Heart right ventricle (tissue), 16 donors: Measurements from ENCODE around the gene FREM2. TPM values are rescaled to one million over a fixed set of nuclear protein-coding genes. Genes with fewer than 3 reads are reported as not detected.

Source experiments
- ATAC-seq, 8 donors: fragments of 200-7000 bp; cut with Tn5 transposase; one replicate each; pipeline ENCODE4 v1.9.1; 2020; ENCODE audit warnings: mild to moderate bottlenecking in 8 of 8, moderate library complexity in 8 of 8, moderate number of reproducible peaks in 1 of 8
- DNase-seq, 2 donors: peaks; one replicate each; pipeline ENCODE4 v3.0.0-alpha.2; 2020
- H3K27ac ChIP-seq, 10 donors: fragments of 200-600 bp; sonication (generic) in 2 of 10; one replicate each; pipeline versions ENCODE4 v1.5.0 to v1.8.0; 2020 to 2022; ENCODE audit warnings: mild to moderate bottlenecking in 3 of 10
- H3K27me3 ChIP-seq, 7 donors: fragments of 200-600 bp; one replicate each; pipeline ENCODE4 v1.8.0; 2021 to 2022; ENCODE audit warnings: mild to moderate bottlenecking in 2 of 7
- H3K36me3 ChIP-seq, 9 donors: fragments of 200-600 bp; sonication (generic) in 1 of 9; one replicate each; pipeline versions ENCODE4 v1.5.0 to v1.8.0; 2020 to 2022; ENCODE audit warnings: mild to moderate bottlenecking in 2 of 9
- H3K4me1 ChIP-seq, 9 donors: fragments of 200-600 bp; sonication (generic) in 1 of 9; one replicate each; pipeline versions ENCODE4 v1.5.0 to v1.8.0; 2020 to 2022; ENCODE audit warnings: mild to moderate bottlenecking in 4 of 9
- H3K4me3 ChIP-seq, 10 donors: fragments of 200-600 bp; sonication (generic) in 2 of 10; one replicate each; pipeline versions ENCODE4 v1.5.0 to v1.8.0; 2020 to 2022; ENCODE audit warnings: mild to moderate bottlenecking in 7 of 10, moderate library complexity in 2 of 10
- H3K9me3 ChIP-seq, 11 donors: fragments of 200-600 bp in 10 of 11; sonication (generic) in 2 of 11; one replicate each; pipeline versions ENCODE4 v1.5.0 to v1.8.0; 2013 to 2022; ENCODE audit warnings: mild to moderate bottlenecking in 2 of 11, control low read depth in 1 of 11, moderate library complexity in 1 of 11
- WGBS, 2 donors: extraction: QIAGEN DNeasy Blood & Tissue Kit; methylation state at CpG; one replicate each; pipeline ENCODE4 v1.1.7; 2013; ENCODE audit warnings: inconsistent platforms in 1 of 2; 5-methylcytosine and 5-hydroxymethylcytosine counted together
- intact Hi-C, 10 donors: fragments of 100-400 bp; cut with DNase I; formaldehyde crosslinking; loops; one replicate each; pipeline versions ENCODE4 v1.11.1 to v1.14.2; 2022
- polyA plus RNA-seq, 2 donors: library from polyadenylated mRNA; stranded (reverse); fragments of 200-250 nt; gene quantifications; one replicate each; pipeline ENCODE4 v1.2.3, GENCODE V29; 2013
- total RNA-seq, 10 donors: library from RNA; stranded (reverse); fragmentation: NEBNext Ultra II Directional in 3 of 10; extraction: Animal tissue kit (Norgen Biotek cat#: 25700) in 3 of 10; gene quantifications; one replicate each; pipeline versions ENCODE4 v1.2.1 to v1.2.4, GENCODE V29; 2021 to 2023
- TF ChIP-seq, protein P1 (sequence below), 9 donors: fragments of 200-600 bp; sonication (generic) in 2 of 9; IDR thresholded peaks; one replicate each; pipeline versions ENCODE4 v1.5.0 to v1.8.0; 2021 to 2022; ENCODE audit warnings: antibody characterized with exemption in 9 of 9, mild to moderate bottlenecking in 5 of 9, moderate library complexity in 1 of 9
- donor health status: Arrhythmogenic right ventricular cardiomyopathy.
- donor health status: ischemic (EF 13 %, LVEDD 7.1; RV severe dilation, severe dysfunction).
- donor health status: healthy with polysubstance abuse.
- donor health status: DM: no; HTN: yes; CAD: no.
- donor health status: DM: no; HTN: no; CAD: no.
- donor health status: ischemic (EF 25% LVEDD 6.9; RV normal size, moderate dysfunction).
- donor health status: ischemic (EF 25% LVEDD 5.7; RV mildly dilated, moderate dysfunction).
- donor health status: healthy.
- donor health status: DM: yes; HTN: yes; CAD: no.
- donor health status: Ischemic cardiomyopathy.
- donor health status: ischemic (EF 35%, LVEDD 5.7; RV mildly dilated, moderate dysfunction).
- donor health status: nonischemic (EF 11% LVEDD 7.7; RV severe dilation, severe dysfunction).
- donor health status: DM: yes; HTN: yes; CAD: no.
- donor health status: PGD.
- donor health status: ischemic (EF 29% LVEDD 5.4; RV normal size, mild dysfunction).
- donor health status: nonischemic (EF 23%, LVEDD 6.1; RV moderate dilation, normal function).

FREM2 gene
- total and polyA plus RNA-seq, 12 donors, result 0.01 to 0.46 (median 0.13) TPM; not detected in 1

- ATAC-seq, result no peak
These were observed 192.9 kb downstream of the FREM2 start for GRCh38 chr13:38879786-38880185.

DNA sequence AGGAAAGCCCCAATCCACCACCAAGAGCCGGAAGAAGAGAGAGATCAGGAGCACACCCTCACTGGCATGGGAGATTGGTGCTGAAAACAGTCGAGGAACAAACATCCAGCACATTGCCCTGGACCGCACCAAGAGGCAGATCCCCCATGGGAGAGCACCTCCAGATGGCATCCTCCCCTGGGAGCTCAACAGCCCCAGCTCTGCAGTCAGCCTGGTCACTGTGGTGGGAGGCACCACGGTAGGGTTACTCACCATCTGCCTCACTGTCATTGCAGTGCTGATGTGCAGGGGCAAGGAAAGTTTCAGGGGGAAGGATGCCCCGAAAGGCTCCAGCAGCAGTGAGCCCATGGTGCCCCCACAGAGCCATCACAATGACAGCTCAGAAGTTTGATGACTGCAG is 193.5 kb downstream of the FREM2 start:
- intact Hi-C loops, result loop anchor here in 1 of 10 donors (10.0 kb wide), 1 partner anchor 1286 kb away; the partner anchor contains the start of gene POSTN
- 84 to 90% methylated on average over 5 of the region's 5 CpGs for WGBS, 2 donors

More at GRCh38 chr13:38879786-38880185, 192.9 kb downstream of the FREM2 start:
- H3K27ac ChIP-seq, result no peak overlapping the region
- H3K9me3 ChIP-seq, result no peaks in the 10 kb centered on the region
- H3K4me1 ChIP-seq, result no peaks in the 10 kb centered on the region
- intact Hi-C loops, result loop anchor here in 2 of 10 donors (10.0 kb wide), 2 partner anchors 195 to 1285 kb away; partner anchors contain the start of genes FREM2 (in 1 of the 2) and POSTN (in 1 of the 2)
- H3K36me3 ChIP-seq, result no peaks in the 10 kb centered on the region
- no peak for DNase-seq
- TF ChIP-seq, protein P1, sequence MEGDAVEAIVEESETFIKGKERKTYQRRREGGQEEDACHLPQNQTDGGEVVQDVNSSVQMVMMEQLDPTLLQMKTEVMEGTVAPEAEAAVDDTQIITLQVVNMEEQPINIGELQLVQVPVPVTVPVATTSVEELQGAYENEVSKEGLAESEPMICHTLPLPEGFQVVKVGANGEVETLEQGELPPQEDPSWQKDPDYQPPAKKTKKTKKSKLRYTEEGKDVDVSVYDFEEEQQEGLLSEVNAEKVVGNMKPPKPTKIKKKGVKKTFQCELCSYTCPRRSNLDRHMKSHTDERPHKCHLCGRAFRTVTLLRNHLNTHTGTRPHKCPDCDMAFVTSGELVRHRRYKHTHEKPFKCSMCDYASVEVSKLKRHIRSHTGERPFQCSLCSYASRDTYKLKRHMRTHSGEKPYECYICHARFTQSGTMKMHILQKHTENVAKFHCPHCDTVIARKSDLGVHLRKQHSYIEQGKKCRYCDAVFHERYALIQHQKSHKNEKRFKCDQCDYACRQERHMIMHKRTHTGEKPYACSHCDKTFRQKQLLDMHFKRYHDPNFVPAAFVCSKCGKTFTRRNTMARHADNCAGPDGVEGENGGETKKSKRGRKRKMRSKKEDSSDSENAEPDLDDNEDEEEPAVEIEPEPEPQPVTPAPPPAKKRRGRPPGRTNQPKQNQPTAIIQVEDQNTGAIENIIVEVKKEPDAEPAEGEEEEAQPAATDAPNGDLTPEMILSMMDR (IDR thresholded peaks at IDR 0.05), result no peak
- H3K27me3 ChIP-seq, result no peaks in the 10 kb centered on the region
- H3K4me3 ChIP-seq, result no peak overlapping the region

GRCh38 chr13:38883783-38884182 is 196.9 kb downstream of the FREM2 start:
- no peak overlapping the region for H3K27ac ChIP-seq
- no peaks in the 10 kb centered on the region for H3K9me3 ChIP-seq
- no peak overlapping the region for H3K4me3 ChIP-seq
- ATAC-seq, result no peak
- intact Hi-C loops, result loop anchor here in 1 of 10 donors (10.0 kb wide), 1 partner anchor 1289 kb away; the partner anchor contains the start of gene POSTN
- H3K4me1 ChIP-seq, result no peaks in the 10 kb centered on the region
- 28 to 30% methylated on average over 2 of the region's 2 CpGs for WGBS, 2 donors
- TF ChIP-seq, protein P1 (IDR thresholded peaks at IDR 0.05), result no peak
- H3K36me3 ChIP-seq, result no peaks in the 10 kb centered on the region
- no peak for DNase-seq
- H3K27me3 ChIP-seq, result peaks cover 0 to 8% (median 0%) of the 10 kb centered on the region in 7 donors

More for the DNA sequence above, 193.5 kb downstream of the FREM2 start:
- no peak overlapping the region for H3K4me3 ChIP-seq
- DNase-seq, result no peak
- no peaks in the 10 kb centered on the region for H3K36me3 ChIP-seq
- no peak overlapping the region for H3K27ac ChIP-seq
- H3K4me1 ChIP-seq, result no peaks in the 10 kb centered on the region
- no peaks in the 10 kb centered on the region for H3K27me3 ChIP-seq
- ATAC-seq, result no peak
- TF ChIP-seq, protein P1 (IDR thresholded peaks at IDR 0.05), result no peak
- H3K9me3 ChIP-seq, result no peaks in the 10 kb centered on the region

DNA sequence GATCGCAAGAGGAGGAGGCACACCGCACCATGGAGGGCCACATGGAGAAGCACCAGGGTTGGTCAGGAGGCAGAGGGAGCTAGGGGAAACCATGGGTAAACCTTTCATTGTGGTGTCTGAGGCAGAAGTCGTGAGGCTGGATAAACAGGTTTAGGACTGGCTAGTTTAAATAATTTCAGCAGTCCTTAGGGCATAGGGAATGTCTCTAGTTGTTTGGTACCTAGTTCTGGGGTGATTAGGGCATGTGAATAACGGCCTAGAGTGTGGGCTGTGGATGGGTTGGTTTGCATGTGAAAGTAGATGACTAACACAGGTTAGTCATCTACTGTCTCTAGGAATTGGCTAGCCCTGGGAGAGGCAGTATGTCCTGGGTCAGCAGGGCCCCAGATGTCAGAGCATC is 201.4 kb downstream of the FREM2 start:
- no peaks in the 10 kb centered on the region for H3K36me3 ChIP-seq
- intact Hi-C loops, result loop anchor here in 1 of 10 donors (10.0 kb wide), 1 partner anchor 1294 kb away; the partner anchor contains the start of gene POSTN
- H3K4me3 ChIP-seq, result no peak overlapping the region
- ATAC-seq, result no peak
- TF ChIP-seq, protein P1 (IDR thresholded peaks at IDR 0.05), result no peak
- H3K9me3 ChIP-seq, result no peaks in the 10 kb centered on the region
- WGBS, 2 donors, result 79 to 81% methylated on average over 4 of the region's 4 CpGs
- no peak for DNase-seq
- no peak overlapping the region for H3K27ac ChIP-seq
- H3K27me3 ChIP-seq, result peaks cover 0 to 8% (median 0%) of the 10 kb centered on the region in 7 donors
- H3K4me1 ChIP-seq, result no peaks in the 10 kb centered on the region
